ENCODE data around the gene TSPAN13.
A peak's percentile ranks its signal among the peaks of the same experiment; 100 is the strongest.

TSPAN13 gene

DNA sequence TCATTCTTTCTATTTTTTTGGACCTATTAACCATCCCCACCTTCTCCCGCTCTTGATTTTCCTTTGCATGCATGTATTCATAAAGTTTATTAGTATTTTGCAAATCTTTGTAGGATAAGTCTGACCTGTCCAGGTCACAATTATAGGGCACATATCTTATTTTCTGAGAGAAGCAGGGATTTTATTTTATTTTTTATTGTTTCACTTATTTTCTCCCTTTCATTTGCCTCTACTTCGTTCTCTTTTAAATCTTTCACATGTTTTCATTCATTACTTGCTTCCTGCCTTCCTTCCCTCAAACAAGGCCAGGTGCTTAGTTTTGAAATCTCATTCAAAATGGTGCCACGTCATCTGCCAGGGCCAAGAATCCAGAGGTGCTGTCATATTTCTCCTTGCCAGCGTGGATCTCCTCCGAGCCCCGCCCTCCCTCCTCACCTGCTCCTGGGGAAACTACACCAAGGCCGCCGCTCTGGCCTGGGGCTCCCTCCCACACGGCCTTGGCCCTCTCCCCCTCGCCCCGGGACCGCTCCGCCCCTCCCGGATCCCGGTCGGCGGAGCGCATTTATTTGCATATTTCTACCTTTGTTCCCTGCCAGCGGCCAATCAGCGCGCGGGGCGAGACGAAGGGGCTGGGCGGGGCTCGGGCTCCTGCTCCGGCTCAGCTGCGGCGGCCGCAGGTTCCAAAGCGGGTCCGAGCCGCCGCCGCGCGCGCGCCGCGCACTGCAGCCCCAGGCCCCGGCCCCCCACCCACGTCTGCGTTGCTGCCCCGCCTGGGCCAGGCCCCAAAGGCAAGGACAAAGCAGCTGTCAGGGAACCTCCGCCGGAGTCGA lies at the start of gene TSPAN13:
Gene TSPAN13, plus strand, starts transcription at position 654 of the 830 bp plus-strand sequence. CDS start 213 bp downstream, outside the sequence.
- peak; percentile 80 for DNase-seq

- DNase-seq: no peak
Observed at GRCh38 chr7:16708511-16708910, 45.0 kb upstream of the TSPAN13 start.

- DNase-seq: no peak
Observed at GRCh38 chr7:16708980-16709379, 44.6 kb upstream of the TSPAN13 start.

- no peak for DNase-seq
Observed at GRCh38 chr7:16710651-16711050, 42.9 kb upstream of the TSPAN13 start.

GRCh38 chr7:16711730-16712129 lies 41.8 kb upstream of the TSPAN13 start:
- no peak for DNase-seq

GRCh38 chr7:16712916-16713315 lies 40.6 kb upstream of the TSPAN13 start:
- DNase-seq: no peak

DNA sequence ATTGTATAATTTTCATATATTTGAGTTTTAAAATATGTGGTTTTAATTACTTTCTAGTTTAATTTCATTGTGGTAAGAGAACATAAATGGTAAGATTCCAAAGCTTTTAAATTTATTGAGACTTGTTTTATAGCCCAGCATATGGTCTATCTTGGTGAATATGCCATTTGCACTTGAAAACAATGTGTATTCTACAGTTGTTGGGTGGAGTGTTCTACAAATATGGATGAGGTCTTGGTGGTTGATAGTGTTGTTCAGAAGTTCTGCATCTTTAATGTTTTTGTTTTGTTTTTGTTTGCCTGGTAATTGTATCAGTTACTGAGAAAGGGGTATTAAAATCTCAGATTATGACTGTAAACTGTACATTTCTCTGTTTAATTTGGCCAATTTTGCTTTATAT lies 37.6 kb upstream of the TSPAN13 start:
- no peak for DNase-seq

DNA sequence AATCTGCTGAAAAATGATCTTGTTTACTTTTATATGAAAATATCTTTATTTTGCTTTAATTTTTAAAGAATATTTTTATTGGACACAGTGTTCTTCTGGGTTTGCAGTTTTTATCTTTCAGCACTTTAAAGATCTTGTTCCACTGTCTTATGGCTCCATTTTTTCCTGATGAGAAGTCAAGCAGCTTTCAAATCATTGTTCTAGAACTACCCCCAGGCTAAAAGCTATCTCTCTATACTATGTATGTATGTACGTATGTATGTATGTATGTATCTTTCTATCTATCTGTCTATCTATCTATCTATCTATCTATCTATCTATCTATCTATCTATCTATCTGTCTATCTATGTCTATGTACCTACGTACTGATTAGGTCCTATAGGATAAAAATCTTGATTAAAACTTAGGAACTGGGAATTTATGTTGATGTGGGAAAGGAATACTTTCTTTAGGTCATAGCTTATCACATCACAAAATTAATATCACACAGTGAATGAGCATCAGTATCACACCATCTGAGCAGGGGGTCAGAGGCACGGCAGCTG lies 35.4 kb upstream of the TSPAN13 start:
- DNase-seq: no peak

GRCh38 chr7:16719699-16720098 lies 33.9 kb upstream of the TSPAN13 start:
- DNase-seq: no peak

- no peak for DNase-seq
Observed at GRCh38 chr7:16721541-16721940, 32.0 kb upstream of the TSPAN13 start.

- DNase-seq: no peak
Observed at GRCh38 chr7:16724344-16724743, 29.2 kb upstream of the TSPAN13 start.

DNA sequence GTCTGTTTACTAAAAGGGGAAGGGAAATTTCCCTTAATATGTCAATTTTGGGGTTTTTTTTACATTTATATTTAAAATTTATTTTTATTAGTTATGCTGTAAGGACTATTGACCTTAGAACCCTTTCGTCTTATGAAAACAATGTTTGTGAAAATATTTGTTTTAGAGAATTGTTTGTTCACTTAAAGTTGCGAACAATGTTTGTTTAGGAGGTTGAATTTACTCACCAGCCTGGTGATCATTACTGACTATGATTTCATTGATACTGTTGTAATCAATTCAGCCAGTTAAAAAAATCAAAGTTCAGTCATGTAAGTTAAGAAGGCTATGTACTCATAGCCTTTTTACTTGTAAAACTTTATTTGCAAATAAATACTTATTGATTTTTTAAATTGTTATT lies 27.4 kb upstream of the TSPAN13 start:
- DNase-seq: no peak

GRCh38 chr7:16727736-16728135 lies 25.8 kb upstream of the TSPAN13 start:
- DNase-seq: no peak

DNA sequence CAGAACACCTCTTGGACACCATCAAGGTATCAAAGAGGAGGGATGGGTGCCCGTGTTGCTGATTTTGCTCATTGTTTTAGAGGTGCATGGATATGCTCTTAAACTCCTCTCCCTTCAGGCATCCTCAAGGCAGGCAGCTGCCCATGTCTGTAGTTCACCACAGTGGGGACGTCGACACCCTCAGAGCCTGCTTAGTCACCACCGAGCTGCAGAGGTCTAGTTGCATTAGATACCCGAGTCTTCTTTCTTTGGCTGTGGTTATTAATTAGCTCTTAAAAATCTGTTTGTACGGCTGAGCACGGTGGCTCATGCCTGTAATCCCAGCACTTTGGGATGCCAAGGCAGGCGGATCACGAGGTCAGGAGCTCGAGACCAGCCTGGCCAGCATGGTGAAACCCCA lies 24.7 kb upstream of the TSPAN13 start:
- no peak for DNase-seq

DNA sequence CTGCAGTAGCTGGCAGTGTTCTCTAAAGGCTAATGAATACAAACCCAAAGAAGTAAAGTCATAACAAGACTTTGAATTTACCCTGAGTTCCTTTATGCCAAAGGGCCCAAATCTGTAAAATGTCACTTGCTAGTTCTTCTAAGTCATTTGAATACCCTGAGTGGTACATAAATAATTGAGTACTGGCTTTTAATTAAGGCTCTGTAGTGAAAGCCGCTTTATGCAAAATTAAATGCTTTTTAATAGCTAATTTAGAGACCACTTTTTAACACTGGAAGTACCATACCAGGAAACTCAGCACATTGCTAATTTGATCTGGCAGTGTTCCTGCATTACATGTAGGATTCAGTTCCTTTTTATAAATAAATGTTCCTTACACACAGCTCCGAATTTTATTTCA lies 24.0 kb upstream of the TSPAN13 start:
- no peak for DNase-seq

- DNase-seq: no peak
Observed at GRCh38 chr7:16730937-16731336, 22.6 kb upstream of the TSPAN13 start.

DNA sequence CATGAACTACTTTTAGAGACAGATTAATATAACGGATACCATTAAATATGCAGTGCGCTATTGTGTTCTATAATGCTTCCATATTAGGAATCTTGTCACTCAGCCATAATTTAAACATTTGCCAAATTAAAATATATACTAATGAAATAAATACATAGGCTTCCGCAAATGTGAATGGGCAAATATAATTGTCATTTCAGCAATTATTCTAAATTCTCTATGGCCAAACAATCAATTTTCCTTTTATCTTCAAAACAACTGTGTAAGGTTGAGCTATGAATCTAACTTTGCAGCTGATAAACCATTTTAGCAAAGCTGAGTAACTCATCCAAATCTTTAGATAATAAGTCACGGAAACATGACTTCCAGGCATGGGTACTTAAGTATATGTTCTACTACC lies 20.7 kb upstream of the TSPAN13 start:
- no peak for DNase-seq

DNA sequence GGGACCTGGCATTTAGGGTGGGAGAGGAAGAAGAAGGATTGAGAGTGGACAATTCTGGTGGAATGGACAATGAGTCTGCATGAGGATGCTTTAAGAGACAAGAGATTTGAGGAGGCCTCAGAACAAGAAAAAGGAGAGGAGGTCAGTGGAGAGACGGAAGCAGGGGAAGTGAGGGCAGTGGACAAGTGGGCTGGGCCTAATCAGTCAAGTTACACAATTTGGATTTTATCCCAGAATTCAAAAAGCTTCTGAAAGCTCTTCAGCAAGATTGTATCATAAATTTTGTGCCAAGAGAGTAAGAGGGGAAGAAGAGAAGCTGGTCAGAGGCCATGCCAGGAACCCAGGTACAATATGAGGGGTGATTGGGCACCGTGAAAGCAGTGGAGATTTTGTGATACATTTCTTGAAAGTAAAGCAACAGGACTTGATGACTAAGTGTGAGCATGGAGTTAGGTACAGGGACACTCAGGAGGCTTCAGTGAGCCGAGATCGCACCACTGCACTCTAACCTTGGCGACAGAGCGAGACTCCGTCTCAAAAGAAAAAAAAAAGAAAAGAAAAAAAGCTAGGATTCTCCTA lies 19.3 kb upstream of the TSPAN13 start:
- no peak for DNase-seq

GRCh38 chr7:16735020-16735419 lies 18.5 kb upstream of the TSPAN13 start:
- DNase-seq: no peak

DNA sequence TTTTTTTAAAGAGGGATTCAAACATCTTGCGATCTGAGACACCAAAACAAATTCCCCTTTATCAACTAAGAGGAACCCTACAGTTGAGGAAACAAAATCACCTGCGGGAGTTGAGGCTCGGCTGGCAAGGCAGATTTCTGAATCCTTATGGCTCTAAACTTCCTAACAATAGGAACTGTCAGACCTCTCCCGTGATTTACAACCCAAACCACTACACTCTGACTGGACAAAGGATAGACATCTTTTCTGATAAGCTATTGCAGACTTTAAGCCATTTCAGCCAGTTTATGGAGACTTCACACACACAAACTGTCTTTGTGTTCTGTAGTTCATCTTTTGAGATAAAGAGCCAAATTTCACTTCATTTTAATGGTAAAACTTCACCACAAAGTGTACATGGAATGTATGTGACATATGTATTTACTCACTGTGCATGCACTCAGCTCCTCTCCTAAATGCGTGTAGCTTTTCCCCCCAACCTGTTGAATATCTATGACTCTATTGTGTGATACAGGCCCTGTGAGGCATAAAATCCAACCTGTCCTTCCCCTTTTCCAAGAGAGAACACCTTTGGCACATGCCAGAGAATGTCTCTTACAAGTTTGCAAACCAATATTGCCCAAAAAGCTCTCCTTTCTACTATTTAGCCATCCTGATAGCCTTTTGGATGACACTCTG lies 15.4 kb upstream of the TSPAN13 start:
- DNase-seq: no peak

DNA sequence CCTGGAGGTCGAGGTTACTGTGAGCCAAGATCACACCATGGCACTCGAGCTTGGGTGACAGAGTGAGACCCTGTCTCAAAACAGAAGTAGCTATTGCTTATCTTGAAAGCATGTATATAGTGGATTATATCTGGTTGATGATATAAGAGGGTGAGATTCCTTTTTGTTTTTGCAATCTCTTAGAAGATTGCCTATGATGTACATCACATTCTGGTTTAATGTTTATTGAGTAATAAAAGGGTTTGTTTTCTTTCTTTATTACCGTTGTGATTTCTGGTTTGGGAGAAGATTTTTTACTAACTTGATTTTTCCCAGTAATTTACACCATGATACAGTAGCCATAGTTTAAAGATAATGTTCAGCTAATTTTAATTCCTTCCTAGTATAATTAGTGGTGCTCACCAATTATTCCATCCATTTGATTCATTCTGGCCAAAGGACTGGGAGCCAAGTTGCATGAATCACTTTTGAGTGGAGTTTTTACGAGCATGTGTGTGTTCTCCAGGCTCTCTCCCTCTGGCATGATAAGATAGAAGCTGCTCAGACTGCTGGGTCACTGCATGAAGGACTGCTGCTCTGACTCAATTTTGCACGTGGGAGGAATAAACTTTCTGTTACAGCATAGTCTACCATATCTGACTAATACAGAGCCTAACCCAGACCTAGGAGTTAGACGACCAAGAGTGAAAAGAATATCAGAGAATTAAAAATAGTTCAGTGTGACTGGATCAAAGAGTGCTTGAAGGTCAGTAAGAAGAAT lies 13.5 kb upstream of the TSPAN13 start:
- no peak for DNase-seq

GRCh38 chr7:16740623-16740953 lies 13.0 kb upstream of the TSPAN13 start:
- DNase-seq: no peak

DNA sequence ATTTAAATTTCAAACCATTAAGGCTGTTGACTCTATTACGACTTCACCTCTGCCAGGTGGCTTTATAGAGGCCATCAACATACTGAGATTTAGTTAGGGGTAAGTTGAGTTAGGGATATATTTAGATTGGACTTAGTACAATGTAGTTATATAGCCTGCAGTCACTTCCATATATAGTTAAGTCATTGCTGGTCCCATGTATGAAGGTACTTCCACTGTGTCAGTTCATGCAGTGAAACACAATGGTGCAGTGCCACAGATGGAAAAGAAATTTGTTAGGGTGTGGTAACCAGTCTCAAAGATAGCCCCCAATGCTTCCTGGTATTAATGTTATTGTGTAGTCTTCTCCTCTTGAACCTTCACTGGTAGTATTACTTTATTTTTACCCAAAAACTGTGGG lies 12.6 kb upstream of the TSPAN13 start:
- DNase-seq: no peak

Measured in left hindlimb (tissue), 1 donor.